ENCODE results near the gene ZPR1.

GRCh38 chr11:116811194-116811593 is 23.4 kb upstream of the ZPR1 start:
- TF ChIP-seq, protein P1, sequence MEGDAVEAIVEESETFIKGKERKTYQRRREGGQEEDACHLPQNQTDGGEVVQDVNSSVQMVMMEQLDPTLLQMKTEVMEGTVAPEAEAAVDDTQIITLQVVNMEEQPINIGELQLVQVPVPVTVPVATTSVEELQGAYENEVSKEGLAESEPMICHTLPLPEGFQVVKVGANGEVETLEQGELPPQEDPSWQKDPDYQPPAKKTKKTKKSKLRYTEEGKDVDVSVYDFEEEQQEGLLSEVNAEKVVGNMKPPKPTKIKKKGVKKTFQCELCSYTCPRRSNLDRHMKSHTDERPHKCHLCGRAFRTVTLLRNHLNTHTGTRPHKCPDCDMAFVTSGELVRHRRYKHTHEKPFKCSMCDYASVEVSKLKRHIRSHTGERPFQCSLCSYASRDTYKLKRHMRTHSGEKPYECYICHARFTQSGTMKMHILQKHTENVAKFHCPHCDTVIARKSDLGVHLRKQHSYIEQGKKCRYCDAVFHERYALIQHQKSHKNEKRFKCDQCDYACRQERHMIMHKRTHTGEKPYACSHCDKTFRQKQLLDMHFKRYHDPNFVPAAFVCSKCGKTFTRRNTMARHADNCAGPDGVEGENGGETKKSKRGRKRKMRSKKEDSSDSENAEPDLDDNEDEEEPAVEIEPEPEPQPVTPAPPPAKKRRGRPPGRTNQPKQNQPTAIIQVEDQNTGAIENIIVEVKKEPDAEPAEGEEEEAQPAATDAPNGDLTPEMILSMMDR (IDR thresholded peaks at IDR 0.05): no peak
- TF ChIP-seq POLR2A (IDR thresholded peaks at IDR 0.05): no peak
- no peak for TF ChIP-seq POLR2AphosphoS5 (IDR thresholded peaks at IDR 0.05)
- no peak for TF ChIP-seq EP300 (IDR thresholded peaks at IDR 0.05)
